ENCODE measurements around the gene NRIP1. TPM values are rescaled to one million over a fixed set of nuclear protein-coding genes. Genes with fewer than 3 reads are reported as not detected.

Gene NRIP1, protein sequence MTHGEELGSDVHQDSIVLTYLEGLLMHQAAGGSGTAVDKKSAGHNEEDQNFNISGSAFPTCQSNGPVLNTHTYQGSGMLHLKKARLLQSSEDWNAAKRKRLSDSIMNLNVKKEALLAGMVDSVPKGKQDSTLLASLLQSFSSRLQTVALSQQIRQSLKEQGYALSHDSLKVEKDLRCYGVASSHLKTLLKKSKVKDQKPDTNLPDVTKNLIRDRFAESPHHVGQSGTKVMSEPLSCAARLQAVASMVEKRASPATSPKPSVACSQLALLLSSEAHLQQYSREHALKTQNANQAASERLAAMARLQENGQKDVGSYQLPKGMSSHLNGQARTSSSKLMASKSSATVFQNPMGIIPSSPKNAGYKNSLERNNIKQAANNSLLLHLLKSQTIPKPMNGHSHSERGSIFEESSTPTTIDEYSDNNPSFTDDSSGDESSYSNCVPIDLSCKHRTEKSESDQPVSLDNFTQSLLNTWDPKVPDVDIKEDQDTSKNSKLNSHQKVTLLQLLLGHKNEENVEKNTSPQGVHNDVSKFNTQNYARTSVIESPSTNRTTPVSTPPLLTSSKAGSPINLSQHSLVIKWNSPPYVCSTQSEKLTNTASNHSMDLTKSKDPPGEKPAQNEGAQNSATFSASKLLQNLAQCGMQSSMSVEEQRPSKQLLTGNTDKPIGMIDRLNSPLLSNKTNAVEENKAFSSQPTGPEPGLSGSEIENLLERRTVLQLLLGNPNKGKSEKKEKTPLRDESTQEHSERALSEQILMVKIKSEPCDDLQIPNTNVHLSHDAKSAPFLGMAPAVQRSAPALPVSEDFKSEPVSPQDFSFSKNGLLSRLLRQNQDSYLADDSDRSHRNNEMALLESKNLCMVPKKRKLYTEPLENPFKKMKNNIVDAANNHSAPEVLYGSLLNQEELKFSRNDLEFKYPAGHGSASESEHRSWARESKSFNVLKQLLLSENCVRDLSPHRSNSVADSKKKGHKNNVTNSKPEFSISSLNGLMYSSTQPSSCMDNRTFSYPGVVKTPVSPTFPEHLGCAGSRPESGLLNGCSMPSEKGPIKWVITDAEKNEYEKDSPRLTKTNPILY (N-terminal part only)
- total RNA-seq (2021) (14.6 and 15.4 TPM in 2 replicates), Bru-seq, nascent RNA (percentile 85 among the genes with signal in this experiment), BruChase-seq, experiment 1, labeled RNA remaining after a 2-hour chase (percentile 90 among the genes with signal in this experiment), BruChase-seq, experiment 2, labeled RNA remaining after a 6-hour chase (percentile 67 among the genes with signal in this experiment)
- long read RNA-seq, full-length matches to known transcripts, result 3 of 9 reads
- long read RNA-seq, partial matches to known transcripts, result 1 of 9 reads
- long read RNA-seq, other reads (novel, unspliced or antisense), result 5 of 9 reads

DNA sequence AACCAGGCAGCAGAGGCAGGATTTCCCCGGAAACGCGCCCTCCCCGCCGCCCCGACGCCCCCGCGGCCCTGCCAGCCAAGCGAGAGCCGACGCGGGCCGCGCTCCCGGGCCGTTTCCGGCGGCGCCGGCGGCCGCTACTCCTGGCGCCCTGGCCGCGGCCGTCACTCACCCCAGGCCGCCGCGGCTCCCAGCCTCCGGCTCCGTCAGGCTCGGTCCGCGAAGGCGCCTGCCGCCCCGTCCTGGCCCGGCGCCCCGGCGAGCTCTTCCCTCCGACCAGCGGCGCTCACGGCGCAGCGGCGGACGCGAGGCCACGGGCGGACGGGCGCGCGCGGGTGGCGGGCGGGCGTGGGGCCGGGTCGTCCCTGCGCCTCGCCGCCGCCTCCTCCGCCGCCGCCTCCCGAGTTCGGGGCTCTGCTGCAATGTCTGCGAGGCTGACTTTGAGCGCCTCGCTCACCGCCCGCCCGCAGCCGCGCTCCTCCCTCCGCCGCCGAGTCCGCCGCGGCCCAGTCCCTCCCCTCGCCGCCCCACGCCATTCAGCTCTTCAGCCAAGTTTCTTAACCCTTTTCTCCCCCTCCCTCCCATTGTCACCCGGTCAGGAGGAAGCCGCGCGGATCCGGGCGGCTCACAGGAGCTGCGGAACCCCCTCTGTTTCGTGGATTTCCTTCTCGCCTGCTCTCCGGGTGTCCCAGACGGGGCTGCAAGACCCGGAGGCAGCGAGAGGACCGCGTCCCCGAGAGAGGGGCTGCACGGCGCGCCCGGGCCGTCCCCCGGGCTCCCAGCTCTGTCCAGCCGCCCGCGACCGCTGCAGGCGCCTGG is at the start of gene NRIP1:
Gene NRIP1, minus strand, starts transcription at position 425 of the 816 bp plus-strand sequence. CDS start 96,808 bp downstream, outside the sequence.
- peak; percentile 87 for DNase-seq (ENCODE audit: low spot score)
- no TSS peak for BruUV-seq (replicated peaks)
- no peak for TF ChIP-seq EZH2 (IDR thresholded peaks at IDR 0.05; ENCODE audit: borderline replicate concordance, low read depth, low read length, poor library complexity, severe bottlenecking)
- TF ChIP-seq, protein P1, sequence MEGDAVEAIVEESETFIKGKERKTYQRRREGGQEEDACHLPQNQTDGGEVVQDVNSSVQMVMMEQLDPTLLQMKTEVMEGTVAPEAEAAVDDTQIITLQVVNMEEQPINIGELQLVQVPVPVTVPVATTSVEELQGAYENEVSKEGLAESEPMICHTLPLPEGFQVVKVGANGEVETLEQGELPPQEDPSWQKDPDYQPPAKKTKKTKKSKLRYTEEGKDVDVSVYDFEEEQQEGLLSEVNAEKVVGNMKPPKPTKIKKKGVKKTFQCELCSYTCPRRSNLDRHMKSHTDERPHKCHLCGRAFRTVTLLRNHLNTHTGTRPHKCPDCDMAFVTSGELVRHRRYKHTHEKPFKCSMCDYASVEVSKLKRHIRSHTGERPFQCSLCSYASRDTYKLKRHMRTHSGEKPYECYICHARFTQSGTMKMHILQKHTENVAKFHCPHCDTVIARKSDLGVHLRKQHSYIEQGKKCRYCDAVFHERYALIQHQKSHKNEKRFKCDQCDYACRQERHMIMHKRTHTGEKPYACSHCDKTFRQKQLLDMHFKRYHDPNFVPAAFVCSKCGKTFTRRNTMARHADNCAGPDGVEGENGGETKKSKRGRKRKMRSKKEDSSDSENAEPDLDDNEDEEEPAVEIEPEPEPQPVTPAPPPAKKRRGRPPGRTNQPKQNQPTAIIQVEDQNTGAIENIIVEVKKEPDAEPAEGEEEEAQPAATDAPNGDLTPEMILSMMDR (conservative IDR thresholded peaks at IDR 0.05; ENCODE audit: low read depth, low read length), result no peak
- H3K4me3 ChIP-seq (ENCODE audit: low read depth, low read length, poor library complexity, severe bottlenecking), result peak within 1 kb of the TSS; percentile 78
- H3K27me3 ChIP-seq (replicated peaks; ENCODE audit: insufficient read depth, low read depth, low read length, poor library complexity), result no peaks in the 10 kb centered on the region
- intact Hi-C loops (cut with micrococcal nuclease; ENCODE audit: unreplicated experiment), result loop anchor here (10.0 kb wide), 1 partner anchor 200 kb away; no protein-coding TSS in a partner anchor
- H3K9me3 ChIP-seq (ENCODE audit: low read depth, low read length, poor library complexity, severe bottlenecking), result no peaks in the 10 kb centered on the region
- H3K4me1 ChIP-seq (ENCODE audit: insufficient read depth, low read length, poor library complexity, severe bottlenecking), result peaks cover 35% of the 10 kb centered on the region
- ChIA-PET CTCF (no interaction called here), POLR2A (ENCODE audit: low non-redundant PET) (no interaction called here)
- no peaks in the 10 kb centered on the region for H3K36me3 ChIP-seq (ENCODE audit: insufficient read depth, low read length, poor library complexity, severe bottlenecking)
- peak within 1 kb of the TSS; percentile 85 for H3K27ac ChIP-seq (ENCODE audit: low read depth, low read length, poor library complexity, severe bottlenecking)

DNA sequence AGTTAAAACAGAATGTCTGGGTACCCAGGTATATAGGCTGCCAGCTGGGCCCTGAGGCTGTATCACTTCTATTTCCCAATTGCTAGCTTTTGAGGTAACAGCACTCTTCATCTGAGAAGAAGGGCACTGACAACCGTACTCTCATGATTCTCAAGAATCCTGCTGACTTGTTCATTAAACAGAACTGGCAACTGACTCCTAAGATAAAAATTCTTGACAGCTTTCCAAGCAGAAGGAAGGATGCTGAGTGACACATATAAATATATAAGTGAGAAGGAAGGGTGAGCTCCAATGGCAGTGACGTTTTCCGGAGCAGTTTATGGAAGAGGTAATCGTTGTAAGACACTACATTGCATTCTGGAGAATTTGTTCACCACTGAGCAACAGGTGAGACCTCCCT is 48.1 kb upstream of the NRIP1 start:
- H3K4me1 ChIP-seq (ENCODE audit: insufficient read depth, low read length, poor library complexity, severe bottlenecking), result no peaks in the 10 kb centered on the region
- H3K27me3 ChIP-seq (replicated peaks; ENCODE audit: insufficient read depth, low read depth, low read length, poor library complexity), result peaks cover 9% of the 10 kb centered on the region
- no peak for DNase-seq (ENCODE audit: low spot score)
- intact Hi-C loops (cut with micrococcal nuclease; ENCODE audit: unreplicated experiment), result no loop called here
- BruUV-seq (replicated peaks), result no TSS peak
- no peaks in the 10 kb centered on the region for H3K9me3 ChIP-seq (ENCODE audit: low read depth, low read length, poor library complexity, severe bottlenecking)
- POLR2A ChIA-PET (ENCODE audit: low non-redundant PET), result no interaction called here
- no peaks in the 10 kb centered on the region for H3K36me3 ChIP-seq (ENCODE audit: insufficient read depth, low read length, poor library complexity, severe bottlenecking)
- H3K27ac ChIP-seq (ENCODE audit: low read depth, low read length, poor library complexity, severe bottlenecking), result no peak overlapping the region
- CTCF ChIA-PET, result no interaction called here
- TF ChIP-seq EZH2 (IDR thresholded peaks at IDR 0.05; ENCODE audit: borderline replicate concordance, low read depth, low read length, poor library complexity, severe bottlenecking), result no peak
- TF ChIP-seq, protein P1 (conservative IDR thresholded peaks at IDR 0.05; ENCODE audit: low read depth, low read length), result no peak
- H3K4me3 ChIP-seq (ENCODE audit: low read depth, low read length, poor library complexity, severe bottlenecking), result no peak overlapping the region
